Measurements from ENCODE around the gene KCND3. TPM values are rescaled to one million over a fixed set of nuclear protein-coding genes. Genes with fewer than 3 reads are reported as not detected.

Gene KCND3
- total RNA-seq, 2 experiments from 2014 or later: not detected

DNA sequence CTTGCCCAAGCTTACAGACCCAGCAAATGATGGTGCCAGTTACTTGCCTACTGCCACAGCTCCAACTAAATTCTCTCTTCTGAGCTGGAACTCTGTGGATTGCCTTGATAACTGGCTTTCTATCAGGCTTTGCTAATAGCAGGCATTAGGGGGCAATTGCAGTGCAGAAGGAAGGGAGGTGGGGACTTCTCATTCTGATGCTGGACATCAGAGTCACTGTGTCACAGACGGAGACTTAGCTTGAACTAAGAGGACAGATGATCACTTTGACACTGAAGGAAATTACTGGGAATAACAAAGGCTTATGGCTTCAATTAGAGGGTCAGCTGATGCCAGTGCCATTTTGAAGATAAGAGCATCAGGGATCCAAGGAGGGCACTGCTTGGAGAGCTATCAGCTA is 119.3 kb downstream of the KCND3 start:
- Mint-ChIP-seq H3K4me3 (no peak overlapping the region), H3K27me3 (peaks cover 8% of the 10 kb centered on the region), H3K36me3 (no peaks in the 10 kb centered on the region), H3K4me1 (no peaks in the 10 kb centered on the region), H3K9me3 (no peaks in the 10 kb centered on the region), H3K27ac (no peak overlapping the region)
- POLR2A ChIA-PET: no interaction called here
- DNase-seq: no peak
- no peak for ATAC-seq (ENCODE audit: low read depth)

DNA sequence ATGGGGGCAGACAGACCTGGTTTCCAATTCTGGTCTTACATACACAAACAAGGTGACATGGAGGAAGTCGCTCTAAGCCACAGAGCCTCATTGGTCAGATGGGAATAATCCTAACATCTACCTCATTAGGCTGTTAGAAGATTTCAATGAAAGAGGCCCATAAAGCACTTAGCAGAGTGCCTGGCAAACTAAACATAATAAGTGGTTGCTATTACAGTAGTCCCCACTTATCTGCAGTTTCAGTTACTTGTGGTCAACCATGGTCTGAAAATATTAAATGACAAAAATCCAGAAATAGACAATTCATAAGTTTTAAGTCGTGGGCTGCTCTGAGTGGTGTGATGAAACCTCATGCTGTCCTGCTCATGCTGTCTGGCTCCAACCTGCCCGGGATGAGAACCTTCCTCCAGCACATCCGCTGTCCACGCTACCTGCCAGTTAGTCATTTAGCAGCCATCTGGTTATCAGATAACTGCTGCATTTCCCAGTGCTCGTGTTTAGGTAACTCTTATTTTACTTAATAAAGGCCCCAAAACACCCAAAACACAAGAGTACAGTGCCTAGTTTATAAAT is 121.5 kb downstream of the KCND3 start:
- H3K9me3 Mint-ChIP-seq: no peaks in the 10 kb centered on the region
- POLR2A ChIA-PET: no interaction called here
- DNase-seq (no peak), ATAC-seq (ENCODE audit: low read depth) (no peak)
- peaks cover 7% of the 10 kb centered on the region for H3K27me3 Mint-ChIP-seq
- no peaks in the 10 kb centered on the region for H3K36me3 Mint-ChIP-seq
- H3K4me3 Mint-ChIP-seq: no peak overlapping the region
- peaks cover 4% of the 10 kb centered on the region for H3K4me1 Mint-ChIP-seq
- no peak overlapping the region for H3K27ac Mint-ChIP-seq

DNA sequence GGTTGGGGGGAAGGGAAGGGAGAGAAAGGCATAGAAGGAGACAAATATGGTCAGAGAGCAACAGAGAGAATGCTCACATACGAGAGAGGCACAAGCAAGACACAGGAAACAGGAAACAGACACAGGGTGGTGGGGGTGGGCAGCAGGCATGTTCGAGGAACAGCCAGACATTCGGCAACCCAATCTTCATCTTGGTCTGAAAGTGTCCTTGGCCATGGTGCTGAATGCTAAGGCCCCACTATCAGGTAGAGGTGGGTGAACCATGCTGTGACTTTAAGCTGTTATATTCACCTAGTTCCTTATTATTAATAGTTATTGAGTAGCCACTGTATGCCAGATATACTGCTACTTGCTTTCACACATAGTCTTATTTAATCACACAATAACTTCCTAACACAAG is 124.6 kb downstream of the KCND3 start:
- Mint-ChIP-seq H3K4me3 (no peak overlapping the region), H3K4me1 (peaks cover 4% of the 10 kb centered on the region), H3K27me3 (peaks cover 7% of the 10 kb centered on the region), H3K27ac (no peak overlapping the region), H3K9me3 (no peaks in the 10 kb centered on the region), H3K36me3 (no peaks in the 10 kb centered on the region)
- ATAC-seq (ENCODE audit: low read depth) (peak; percentile 45), DNase-seq (no peak)
- POLR2A ChIA-PET: no interaction called here

DNA sequence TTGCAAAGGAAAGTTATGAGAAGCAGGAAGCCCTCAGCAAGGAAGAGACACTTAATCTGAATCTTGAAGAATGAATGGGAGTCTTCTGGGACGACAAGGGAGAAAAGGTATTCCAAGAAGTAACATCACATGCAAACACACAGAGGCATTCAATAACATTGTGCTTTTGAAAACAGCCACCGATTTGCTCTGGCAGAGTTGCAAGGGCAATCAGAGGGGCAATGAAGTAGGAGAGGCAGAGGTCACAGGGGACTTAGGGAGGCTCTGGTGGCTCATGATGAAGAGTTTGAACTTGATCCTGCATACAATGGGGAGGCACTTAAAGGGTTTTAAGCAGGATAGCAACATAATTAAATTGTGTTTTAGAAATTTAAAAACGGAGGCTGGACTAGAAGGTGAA is 126.1 kb downstream of the KCND3 start:
- DNase-seq: no peak
- Mint-ChIP-seq H3K36me3 (no peaks in the 10 kb centered on the region), H3K27me3 (peaks cover 7% of the 10 kb centered on the region), H3K4me1 (peaks cover 4% of the 10 kb centered on the region), H3K9me3 (no peaks in the 10 kb centered on the region), H3K4me3 (no peak overlapping the region), H3K27ac (no peak overlapping the region)
- POLR2A ChIA-PET: no interaction called here
- no peak for ATAC-seq (ENCODE audit: low read depth)

DNA sequence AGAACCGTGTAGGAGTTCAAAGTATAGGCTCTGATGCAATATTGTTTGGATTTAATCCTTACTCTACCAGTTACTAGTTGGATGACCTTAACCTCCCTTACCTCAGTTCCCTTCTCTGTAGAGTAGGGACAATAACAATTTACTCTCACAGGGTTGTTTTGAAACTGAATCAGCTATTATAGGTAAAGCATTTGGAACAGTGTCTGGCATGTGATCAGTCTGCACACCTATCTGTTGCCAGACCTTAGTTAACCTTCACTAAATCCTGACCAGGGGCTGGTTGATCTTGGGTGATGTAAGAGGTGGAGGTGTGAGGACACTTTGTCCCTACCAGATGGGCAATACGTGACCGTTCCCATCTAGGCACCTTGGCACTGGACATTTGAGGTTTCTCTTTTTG is 126.9 kb downstream of the KCND3 start:
- POLR2A ChIA-PET: no interaction called here
- H3K27me3 Mint-ChIP-seq: peaks cover 7% of the 10 kb centered on the region

DNA sequence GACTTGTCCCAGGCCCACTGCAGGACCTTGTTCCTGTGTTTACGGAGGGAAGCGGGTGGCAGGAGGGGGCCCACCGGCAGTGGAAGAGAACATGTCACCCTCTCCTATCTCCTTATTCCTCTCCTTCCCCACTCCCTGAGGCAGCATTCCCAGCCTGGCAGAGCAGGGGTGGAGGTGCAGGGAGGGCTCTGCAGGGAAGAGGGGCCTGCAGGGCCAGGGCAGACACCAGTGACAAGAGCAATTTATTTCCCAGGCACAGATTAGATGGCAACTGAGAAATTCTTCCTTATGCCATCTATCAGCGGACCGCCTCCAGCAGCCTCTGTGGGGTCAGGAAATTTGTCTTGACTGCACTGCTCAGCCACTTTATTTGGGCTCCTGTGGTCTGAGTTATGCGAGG is 127.9 kb downstream of the KCND3 start:
- Mint-ChIP-seq H3K4me1 (peaks cover 4% of the 10 kb centered on the region), H3K36me3 (no peaks in the 10 kb centered on the region), H3K9me3 (no peaks in the 10 kb centered on the region), H3K4me3 (no peak overlapping the region), H3K27me3 (peaks cover 7% of the 10 kb centered on the region), H3K27ac (no peak overlapping the region)
- POLR2A ChIA-PET: no interaction called here
- no peak for DNase-seq
- ATAC-seq (ENCODE audit: low read depth): no peak

More for the DNA sequence above, 126.9 kb downstream of the KCND3 start:
- H3K9me3 Mint-ChIP-seq: no peaks in the 10 kb centered on the region
- no peak overlapping the region for H3K4me3 Mint-ChIP-seq
- H3K4me1 Mint-ChIP-seq: peaks cover 4% of the 10 kb centered on the region
- no peaks in the 10 kb centered on the region for H3K36me3 Mint-ChIP-seq
- H3K27ac Mint-ChIP-seq: no peak overlapping the region
- ATAC-seq (ENCODE audit: low read depth): no peak
- no peak for DNase-seq

DNA sequence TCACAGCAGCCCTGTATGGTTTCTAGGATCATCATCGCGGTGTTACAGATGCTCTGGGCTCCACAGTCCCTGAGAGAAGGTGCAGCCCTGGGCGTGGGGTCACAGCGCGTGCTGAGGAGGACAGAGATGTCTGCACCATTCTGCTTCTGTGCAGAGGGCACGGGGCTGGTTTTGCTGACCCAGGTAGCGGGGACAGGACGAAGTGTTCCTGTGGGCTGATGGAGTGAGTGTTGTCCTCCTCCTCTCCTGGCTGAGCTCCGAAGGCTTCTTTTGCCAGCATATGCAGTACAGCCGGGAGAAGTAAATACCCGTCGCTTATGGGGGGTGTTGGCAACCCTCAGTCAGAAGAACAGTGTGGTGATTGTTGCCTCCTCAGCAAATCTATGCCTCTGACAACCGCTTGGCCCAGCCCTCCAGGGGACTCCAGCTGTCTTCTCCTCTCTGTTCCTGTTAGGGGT is 132.2 kb downstream of the KCND3 start:
- no peaks in the 10 kb centered on the region for H3K4me1 Mint-ChIP-seq
- H3K9me3 Mint-ChIP-seq: no peaks in the 10 kb centered on the region
- H3K27me3 Mint-ChIP-seq: peaks cover 3% of the 10 kb centered on the region
- H3K36me3 Mint-ChIP-seq: no peaks in the 10 kb centered on the region
- POLR2A ChIA-PET: no interaction called here
- DNase-seq: no peak
- no peak overlapping the region for H3K4me3 Mint-ChIP-seq
- H3K27ac Mint-ChIP-seq: no peak overlapping the region
- no peak for ATAC-seq (ENCODE audit: low read depth)

DNA sequence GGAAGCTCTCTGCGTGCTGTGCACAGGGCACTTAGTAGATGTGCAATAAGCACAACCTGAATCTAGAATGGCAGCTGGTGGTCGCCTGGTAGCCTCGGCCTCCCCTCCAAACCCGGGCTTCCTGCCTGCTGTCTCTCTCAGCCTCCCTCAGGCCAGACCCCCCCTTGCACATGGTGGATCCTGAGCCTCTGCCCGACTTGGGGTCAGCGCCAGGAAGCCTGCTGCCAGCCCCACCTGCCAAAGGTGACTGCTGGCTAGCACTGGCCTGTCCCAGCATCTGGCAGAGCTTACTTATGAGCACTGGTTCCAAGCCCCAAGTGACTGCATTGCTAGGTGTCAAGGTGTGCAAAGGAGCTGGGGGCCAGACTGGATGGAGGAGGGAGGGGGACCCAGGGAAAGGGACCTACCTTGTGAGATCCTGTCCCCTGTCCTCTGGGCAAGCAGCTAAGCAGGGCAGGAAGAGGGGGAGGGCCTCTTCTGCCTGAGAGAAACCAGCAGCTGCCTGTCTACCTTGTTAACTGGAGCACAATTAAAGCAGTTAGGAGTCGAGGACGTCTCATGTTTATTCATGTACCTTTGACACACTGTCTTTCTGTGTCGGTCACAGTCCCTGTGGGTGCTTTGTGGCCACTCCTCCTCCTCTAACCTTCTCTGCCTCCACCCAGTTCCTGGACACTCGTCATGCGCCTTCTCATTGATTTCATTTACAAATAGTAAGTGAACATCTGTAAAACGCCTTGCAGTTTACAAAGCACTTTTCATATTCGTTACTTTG is 132.9 kb downstream of the KCND3 start:
- Mint-ChIP-seq H3K4me3 (no peak overlapping the region), H3K9me3 (no peaks in the 10 kb centered on the region), H3K27ac (no peak overlapping the region), H3K4me1 (no peaks in the 10 kb centered on the region), H3K36me3 (no peaks in the 10 kb centered on the region), H3K27me3 (peaks cover 3% of the 10 kb centered on the region)
- ATAC-seq (ENCODE audit: low read depth) (no peak), DNase-seq (no peak)
- POLR2A ChIA-PET: no interaction called here

DNA sequence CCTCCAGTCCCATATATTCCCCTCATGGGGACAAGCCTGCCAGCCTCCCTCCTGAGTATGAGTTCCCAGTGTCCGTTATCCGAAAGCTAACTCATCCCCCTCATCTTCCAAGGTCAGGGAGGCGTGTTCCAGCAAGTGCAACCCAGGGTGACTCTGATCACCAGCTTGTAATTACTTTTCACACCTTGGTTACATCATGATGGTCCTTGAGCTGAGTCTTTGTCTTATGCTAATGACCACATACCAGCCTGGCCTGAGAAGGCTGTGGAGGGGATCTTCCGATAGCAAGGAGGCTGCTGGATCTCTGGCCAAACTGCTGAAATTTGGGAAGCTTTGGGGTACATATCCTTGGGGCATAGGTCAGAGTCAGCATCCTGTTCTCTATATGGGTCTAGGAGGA is 134.2 kb downstream of the KCND3 start:
- ATAC-seq (ENCODE audit: low read depth) (no peak), DNase-seq (no peak)
- Mint-ChIP-seq H3K9me3 (no peaks in the 10 kb centered on the region), H3K4me3 (no peak overlapping the region), H3K27me3 (peaks cover 3% of the 10 kb centered on the region), H3K4me1 (no peaks in the 10 kb centered on the region), H3K36me3 (no peaks in the 10 kb centered on the region), H3K27ac (no peak overlapping the region)
- POLR2A ChIA-PET: no interaction called here

DNA sequence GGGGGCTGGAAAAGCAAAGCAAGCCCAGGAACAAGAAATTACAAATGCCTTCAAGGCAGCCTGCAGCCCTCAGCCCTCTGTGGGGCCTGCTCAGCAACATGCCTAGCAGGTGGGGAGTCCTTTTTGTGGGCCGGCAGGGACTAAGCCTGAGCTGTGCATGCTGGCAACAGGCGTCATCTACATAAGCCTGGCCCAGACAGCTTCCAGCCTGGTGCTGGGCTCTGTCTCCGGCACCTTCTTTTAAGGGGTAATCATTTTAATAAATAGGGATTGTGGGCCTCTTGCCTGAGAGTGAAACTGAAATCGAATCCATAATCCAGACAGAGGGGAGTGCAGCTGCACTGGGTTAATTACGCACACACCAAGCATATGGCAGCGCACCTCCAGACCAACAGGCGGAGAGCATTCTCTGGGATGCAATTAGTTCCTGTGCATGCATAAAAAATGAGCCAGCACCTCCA is 137.2 kb downstream of the KCND3 start:
- no peaks in the 10 kb centered on the region for H3K36me3 Mint-ChIP-seq
- no peaks in the 10 kb centered on the region for H3K4me1 Mint-ChIP-seq
- H3K27me3 Mint-ChIP-seq: peaks cover 3% of the 10 kb centered on the region
- ATAC-seq (ENCODE audit: low read depth): no peak
- H3K27ac Mint-ChIP-seq: no peak overlapping the region
- POLR2A ChIA-PET: no interaction called here
- DNase-seq: no peak
- H3K9me3 Mint-ChIP-seq: no peaks in the 10 kb centered on the region
- no peak overlapping the region for H3K4me3 Mint-ChIP-seq

DNA sequence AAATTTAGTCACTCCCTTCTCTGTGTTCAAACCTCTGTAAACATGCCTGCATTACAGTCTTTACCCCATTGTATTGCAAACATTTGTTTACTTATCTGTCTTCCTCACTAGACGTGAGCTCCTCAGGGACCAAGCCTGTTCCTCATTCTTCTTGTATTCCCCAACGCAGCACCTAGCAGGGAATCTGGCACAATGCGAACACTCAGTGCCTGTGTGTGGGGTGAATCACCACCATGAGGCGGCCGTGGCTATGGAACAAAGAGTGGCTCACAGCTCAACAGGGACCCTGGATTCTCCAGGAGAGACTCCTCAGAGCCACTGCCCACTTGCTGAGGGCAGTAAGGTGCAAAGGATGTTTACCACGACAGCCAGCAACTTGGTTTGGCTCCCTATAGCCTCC is 137.9 kb downstream of the KCND3 start:
- Mint-ChIP-seq H3K4me1 (no peaks in the 10 kb centered on the region), H3K4me3 (no peak overlapping the region), H3K27me3 (peaks cover 3% of the 10 kb centered on the region), H3K27ac (no peak overlapping the region), H3K36me3 (no peaks in the 10 kb centered on the region), H3K9me3 (no peaks in the 10 kb centered on the region)
- ATAC-seq (ENCODE audit: low read depth) (no peak), DNase-seq (no peak)
- POLR2A ChIA-PET: no interaction called here

DNA sequence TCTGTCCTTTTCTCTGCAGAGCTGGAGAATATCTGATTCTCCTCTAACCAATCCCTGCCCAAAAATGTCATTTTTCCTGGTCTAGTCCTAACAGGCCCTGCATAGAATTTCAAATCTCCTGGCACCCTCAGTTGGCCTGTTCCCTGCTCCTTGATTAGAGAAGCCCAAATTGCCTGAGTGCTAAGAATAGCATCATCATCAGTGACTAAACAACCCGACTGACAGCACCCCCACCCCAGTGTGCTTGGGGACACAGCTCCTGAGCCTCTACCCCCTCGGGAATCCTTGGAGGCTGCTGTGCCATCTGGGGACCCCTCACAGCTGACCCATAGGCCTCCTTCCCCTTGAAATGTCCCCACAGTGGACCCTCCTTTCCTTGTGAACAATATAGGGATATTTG is 139.4 kb downstream of the KCND3 start:
- Mint-ChIP-seq H3K36me3 (no peaks in the 10 kb centered on the region), H3K4me3 (no peak overlapping the region), H3K9me3 (no peaks in the 10 kb centered on the region), H3K27ac (no peak overlapping the region), H3K27me3 (peaks cover 3% of the 10 kb centered on the region), H3K4me1 (no peaks in the 10 kb centered on the region)
- DNase-seq (no peak), ATAC-seq (ENCODE audit: low read depth) (no peak)
- POLR2A ChIA-PET: no interaction called here

DNA sequence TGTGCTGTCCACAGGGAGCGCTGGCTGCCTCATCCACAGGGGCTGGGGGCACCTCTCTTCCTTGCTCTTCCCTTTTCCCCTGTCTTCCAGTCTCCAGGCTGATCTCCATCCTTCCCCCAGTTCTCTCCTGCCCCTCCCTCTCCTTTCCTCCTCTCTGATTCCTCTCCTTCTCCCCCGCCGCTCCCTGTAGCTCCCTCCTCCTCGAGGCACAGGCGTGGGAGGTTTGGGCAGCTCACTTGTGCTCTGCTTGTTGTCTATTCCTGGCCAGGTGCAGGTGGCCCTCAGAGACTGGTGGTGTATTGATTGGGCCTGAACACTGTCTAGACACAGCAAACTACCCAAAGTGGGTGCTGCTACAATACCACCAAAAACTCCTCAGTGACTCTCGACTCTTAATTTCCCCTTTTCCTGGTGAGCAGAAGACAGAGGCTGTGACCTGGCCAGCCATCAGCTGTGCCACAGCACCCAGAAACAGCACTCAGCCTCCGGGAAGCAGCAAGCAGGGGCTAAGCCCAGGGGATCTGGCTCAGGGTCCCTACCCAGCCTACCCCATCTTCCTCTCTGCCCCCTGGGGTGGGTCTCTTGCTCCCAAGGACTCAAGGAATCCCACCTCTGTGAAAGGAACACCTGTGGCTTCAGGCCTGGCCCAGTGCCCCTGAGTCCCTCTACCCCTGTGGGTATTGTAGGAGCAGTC is 140.5 kb downstream of the KCND3 start:
- Mint-ChIP-seq H3K27ac (no peak overlapping the region), H3K4me1 (no peaks in the 10 kb centered on the region), H3K9me3 (no peaks in the 10 kb centered on the region), H3K4me3 (no peak overlapping the region), H3K36me3 (no peaks in the 10 kb centered on the region), H3K27me3 (peaks cover 8% of the 10 kb centered on the region)
- ATAC-seq (ENCODE audit: low read depth): no peak
- no peak for DNase-seq
- POLR2A ChIA-PET: no interaction called here

DNA sequence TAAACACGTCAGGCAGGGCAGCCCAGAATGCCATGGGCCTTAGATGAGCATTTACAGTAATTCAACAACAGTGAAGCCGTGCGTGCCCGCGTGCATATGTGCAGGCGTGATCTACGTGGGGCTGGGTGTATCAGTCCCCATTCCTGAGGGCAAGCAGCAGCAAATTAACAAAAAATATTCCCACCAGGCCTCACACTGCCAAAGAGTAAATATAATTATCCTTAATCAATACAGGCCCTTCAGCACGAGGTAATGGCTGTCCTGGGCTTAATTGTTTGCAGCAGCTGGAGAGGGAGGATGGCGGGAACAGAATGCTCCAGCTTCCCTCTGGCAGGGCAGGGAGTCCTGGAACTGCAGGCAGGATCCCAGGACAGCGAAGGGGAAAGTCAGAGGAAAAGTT is 142.0 kb downstream of the KCND3 start:
- Mint-ChIP-seq H3K4me3 (no peak overlapping the region), H3K9me3 (no peaks in the 10 kb centered on the region), H3K4me1 (no peaks in the 10 kb centered on the region), H3K27me3 (peaks cover 5% of the 10 kb centered on the region), H3K36me3 (no peaks in the 10 kb centered on the region), H3K27ac (no peak overlapping the region)
- POLR2A ChIA-PET: no interaction called here
- ATAC-seq (ENCODE audit: low read depth) (no peak), DNase-seq (no peak)
